HG03520 (cell line): ENCODE data around the gene WDR4.
"Not testable (repeated sequence)": the region's sequence is repeated elsewhere in the genome, so short reads cannot be mapped to it uniquely, and the experiment has no call there.

Experiments used
- ATAC-seq: cut with Tn5 transposase; IDR thresholded peaks from one replicate; pipeline ENCODE4 v1.9.1; 2021; ENCODE audit warnings: mild to moderate bottlenecking, moderate library complexity; ENCODE audit not compliant: unreplicated experiment

The WDR4 gene, protein sequence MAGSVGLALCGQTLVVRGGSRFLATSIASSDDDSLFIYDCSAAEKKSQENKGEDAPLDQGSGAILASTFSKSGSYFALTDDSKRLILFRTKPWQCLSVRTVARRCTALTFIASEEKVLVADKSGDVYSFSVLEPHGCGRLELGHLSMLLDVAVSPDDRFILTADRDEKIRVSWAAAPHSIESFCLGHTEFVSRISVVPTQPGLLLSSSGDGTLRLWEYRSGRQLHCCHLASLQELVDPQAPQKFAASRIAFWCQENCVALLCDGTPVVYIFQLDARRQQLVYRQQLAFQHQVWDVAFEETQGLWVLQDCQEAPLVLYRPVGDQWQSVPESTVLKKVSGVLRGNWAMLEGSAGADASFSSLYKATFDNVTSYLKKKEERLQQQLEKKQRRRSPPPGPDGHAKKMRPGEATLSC

DNA sequence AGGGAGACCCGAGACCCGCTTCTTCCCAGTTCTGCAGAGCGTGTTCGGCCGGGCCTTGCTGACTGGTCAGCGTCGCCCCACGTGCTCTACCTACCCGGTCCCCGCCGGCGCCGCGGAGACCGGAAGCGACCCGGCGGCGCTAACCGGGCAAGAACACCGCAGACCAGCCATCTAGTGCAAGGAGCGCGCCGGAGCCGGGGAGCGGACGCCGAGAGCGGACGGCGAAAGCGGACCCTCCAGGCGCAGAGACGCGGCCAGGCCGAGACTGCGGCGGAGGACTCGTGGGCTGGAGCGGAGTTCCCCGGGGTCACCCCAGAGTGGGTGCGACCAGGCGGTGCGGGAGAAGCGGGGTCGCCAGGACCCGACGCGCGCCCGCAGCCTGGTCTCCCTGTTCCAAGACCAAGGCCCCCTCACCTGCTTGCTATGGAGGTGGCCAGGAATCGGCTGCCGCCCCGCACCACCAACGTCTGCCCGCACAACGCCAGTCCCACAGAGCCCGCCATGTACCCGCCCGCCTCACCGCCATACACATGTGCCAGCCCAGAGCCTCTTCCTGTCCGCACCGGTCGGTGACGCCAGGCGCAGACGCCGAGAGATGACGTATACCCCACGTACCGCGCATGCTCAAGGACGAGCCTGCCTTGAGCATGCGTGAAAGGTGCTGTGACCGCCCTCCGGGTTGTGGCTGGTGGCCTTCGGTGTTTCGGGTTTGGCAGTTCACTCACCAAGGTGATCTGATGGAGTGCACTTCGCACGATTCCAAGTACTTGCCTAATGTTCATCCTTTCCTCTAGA lies at the start of gene WDR4:
WDR4 (minus strand) TSS at position 547 of the 795 bp plus-strand sequence; CDS start at position 503, 44 bp downstream.
- ATAC-seq, result peak; percentile 86

GRCh38 chr21:42927474-42928200 lies 48.3 kb upstream of the WDR4 start:
- not testable (repeated sequence) for ATAC-seq

- no peak for ATAC-seq
Observed at GRCh38 chr21:42925114-42925926, 46.0 kb upstream of the WDR4 start, which contains the start of gene ERVH48-1. Gene ERVH48-1, minus strand, starts transcription at chr21:42925630. Its CDS starts 6,624 bp downstream, at chr21:42919006.

GRCh38 chr21:42924433-42924751 lies 45.1 kb upstream of the WDR4 start:
- no peak for ATAC-seq

GRCh38 chr21:42923553-42924432 lies 44.5 kb upstream of the WDR4 start:
- no peak for ATAC-seq

GRCh38 chr21:42922918-42923317 lies 43.6 kb upstream of the WDR4 start:
- no peak for ATAC-seq

GRCh38 chr21:42921927-42922326 lies 42.6 kb upstream of the WDR4 start:
- no peak for ATAC-seq

DNA sequence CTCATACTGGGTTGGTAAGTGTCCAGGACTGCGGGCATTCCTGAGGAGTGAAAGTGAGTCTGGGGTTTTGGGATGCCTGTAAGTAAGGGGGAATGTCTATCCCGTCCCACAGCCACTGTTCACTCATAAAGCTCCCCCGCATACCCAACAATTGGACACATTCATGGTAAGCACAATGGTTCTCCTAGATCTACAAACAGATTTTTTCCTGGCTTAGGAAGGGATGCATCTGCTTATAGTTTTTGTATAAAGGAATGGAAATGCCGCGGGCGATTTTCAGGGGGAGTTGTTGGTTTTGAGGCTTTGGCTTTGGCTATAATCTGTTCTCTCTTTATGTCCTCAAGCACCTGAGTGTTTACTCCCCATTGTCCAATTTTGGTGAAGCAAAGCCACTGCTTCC lies 39.0 kb upstream of the WDR4 start:
- ATAC-seq, result no peak

DNA sequence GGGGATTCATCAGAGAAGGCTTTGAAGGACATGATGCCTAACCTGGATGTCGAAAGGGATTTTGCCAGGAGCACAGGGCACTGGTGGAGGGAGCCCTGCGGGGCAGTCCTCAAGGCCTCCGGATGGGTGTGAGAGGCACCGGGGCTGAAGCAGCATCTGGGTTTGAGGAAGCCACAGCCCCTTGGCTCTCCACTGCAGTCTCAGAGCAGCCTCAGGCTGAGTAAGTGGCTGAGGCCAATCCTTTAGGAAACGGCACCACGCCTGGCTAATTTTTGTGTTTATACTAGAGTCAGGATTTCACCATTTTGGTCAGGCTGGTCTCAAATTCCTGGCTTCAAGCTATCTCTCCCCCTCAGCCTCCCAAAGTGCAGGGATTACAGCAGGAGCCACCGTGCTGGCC lies 34.1 kb upstream of the WDR4 start:
- ATAC-seq, result no peak

- not testable (repeated sequence) for ATAC-seq
Observed at GRCh38 chr21:42911920-42912319, 32.6 kb upstream of the WDR4 start.

GRCh38 chr21:42908484-42908883 lies 29.1 kb upstream of the WDR4 start:
- ATAC-seq, result not testable (repeated sequence)

DNA sequence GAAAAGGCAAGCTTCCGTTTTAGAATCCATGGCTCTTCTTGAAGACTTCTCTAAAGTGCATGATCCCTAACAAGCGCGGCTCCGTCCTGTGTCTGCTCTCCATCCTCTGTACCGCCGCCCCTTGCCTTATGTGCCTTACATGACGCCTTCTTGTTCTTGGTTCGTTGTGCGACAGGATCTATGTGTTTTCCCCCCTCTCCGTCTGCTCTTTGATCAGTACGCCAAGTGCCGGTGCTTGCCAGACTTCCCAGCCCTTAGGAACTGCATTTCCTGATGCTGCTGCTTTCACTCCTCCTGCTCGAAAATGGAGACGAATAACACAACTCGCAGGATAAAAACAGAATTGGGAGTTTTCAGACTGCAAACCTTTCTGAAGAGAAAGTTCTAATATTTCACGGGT lies 26.9 kb upstream of the WDR4 start:
- no peak for ATAC-seq

- no peak for ATAC-seq
Observed at GRCh38 chr21:42905195-42905594, 25.9 kb upstream of the WDR4 start.

GRCh38 chr21:42903817-42904216 lies 24.5 kb upstream of the WDR4 start:
- ATAC-seq, result no peak

DNA sequence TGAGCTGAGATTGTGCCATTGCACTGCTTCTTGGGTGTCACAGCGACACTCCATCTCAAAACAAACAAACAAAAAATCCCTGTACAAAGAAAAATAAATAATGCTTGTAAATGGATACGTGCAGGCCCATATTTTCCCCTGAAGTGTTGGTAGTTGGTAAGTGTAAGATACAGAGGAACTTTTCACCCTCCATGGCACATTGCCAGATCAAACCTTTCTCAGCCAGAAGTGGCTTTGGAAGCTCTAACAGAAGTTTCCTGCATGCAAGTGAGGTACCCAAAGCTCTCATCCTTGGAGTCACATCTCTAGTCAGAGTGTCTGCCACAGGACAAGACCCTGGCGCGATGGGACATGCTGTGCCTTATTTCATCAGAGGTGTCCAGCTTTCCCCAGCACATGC lies 21.1 kb upstream of the WDR4 start:
- ATAC-seq, result no peak

DNA sequence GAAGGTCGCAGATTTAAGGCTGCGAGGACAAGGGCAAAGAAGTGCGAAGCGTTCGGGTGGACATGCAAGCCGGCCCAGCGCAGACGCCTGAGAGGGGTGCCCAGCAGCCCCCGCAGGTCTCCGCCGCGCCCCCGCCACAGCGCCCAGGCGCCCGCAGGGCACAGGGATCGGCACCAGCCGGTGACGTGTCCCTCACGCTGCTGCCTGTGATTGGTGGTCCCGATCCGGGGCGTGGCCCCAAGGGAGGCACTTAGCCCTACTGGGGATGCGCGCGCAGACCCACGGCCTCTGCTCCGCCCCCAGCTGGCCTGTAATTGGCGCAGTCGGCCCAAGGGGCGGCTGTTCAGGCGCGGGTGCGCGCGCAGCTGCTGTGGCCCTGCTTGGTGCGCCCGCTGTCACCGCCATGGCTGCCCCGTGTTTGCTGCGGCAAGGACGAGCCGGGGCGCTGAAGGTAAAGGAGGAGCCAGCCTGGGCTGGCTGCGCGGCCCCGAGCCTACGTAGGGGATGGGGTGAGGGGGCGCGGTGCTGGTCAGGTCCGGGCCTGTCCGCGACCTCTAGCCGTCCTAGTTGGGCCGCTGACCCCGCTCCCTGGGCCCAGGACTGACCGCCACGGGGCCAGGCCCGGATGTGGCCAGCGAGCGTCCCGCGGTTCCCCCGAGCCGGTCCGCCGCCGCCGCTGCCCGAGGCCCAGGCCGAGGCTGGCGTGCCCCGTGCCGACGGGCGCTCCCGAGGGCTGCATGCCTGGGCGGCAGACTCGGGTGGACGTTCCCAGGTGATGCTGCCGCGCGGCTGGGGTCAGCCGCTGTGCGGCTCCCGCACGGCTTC lies 13.8 kb upstream of the WDR4 start, which contains the start of gene NDUFV3:
NDUFV3 (plus strand) TSS at position 379 of the 825 bp plus-strand sequence; CDS start at position 404, 25 bp downstream.
- ATAC-seq, result peak; percentile 91

- no peak for ATAC-seq
Observed at GRCh38 chr21:42892582-42892930, 13.2 kb upstream of the WDR4 start.

- no peak for ATAC-seq
Observed at GRCh38 chr21:42887326-42887725, 8.0 kb upstream of the WDR4 start.

- ATAC-seq, result no peak
Observed at GRCh38 chr21:42883921-42884320, 4.6 kb upstream of the WDR4 start.
